Astrocyte of the spinal cord (primary cell): ENCODE data around the gene PTPRZ1.

Source experiments
- DNase-seq: peaks from one replicate; pipeline ENCODE4 v3.0.0; 2011; ENCODE audit warnings: low read depth, low spot score
- H3K4me3 ChIP-seq: 2 replicates; pipeline ENCODE4 v1.5.1; 2011; ENCODE audit warnings: low read depth, mild to moderate bottlenecking, low read length, moderate library complexity
- CTCF ChIP-seq: IDR thresholded peaks from 2 replicates; pipeline ENCODE4 v1.5.1; 2012; ENCODE audit warnings: low read depth, mild to moderate bottlenecking, low read length, inconsistent platforms
- in situ Hi-C: cut with HindIII; loops from 2 replicates; pipeline ENCODE4 v1.10.0; 2017; ENCODE audit warnings: low sequenced_read_pairs

PTPRZ1 gene

GRCh38 chr7:122027058-122027457, 154.1 kb downstream of the PTPRZ1 start:
- no peak overlapping the region for H3K4me3 ChIP-seq
- TF ChIP-seq CTCF: no peak
- no peak for DNase-seq
- in situ Hi-C loops: no loop called here

GRCh38 chr7:122033641-122034040, 160.7 kb downstream of the PTPRZ1 start:
- DNase-seq: no peak

GRCh38 chr7:122035876-122036275, 162.9 kb downstream of the PTPRZ1 start:
- no peak for DNase-seq
- TF ChIP-seq CTCF: no peak
- H3K4me3 ChIP-seq: no peak overlapping the region
- in situ Hi-C loops: no loop called here

More at GRCh38 chr7:122033641-122034040, 160.7 kb downstream of the PTPRZ1 start:
- no peak for TF ChIP-seq CTCF
- in situ Hi-C loops: no loop called here
- H3K4me3 ChIP-seq: no peak overlapping the region

- no peak for TF ChIP-seq CTCF
- in situ Hi-C loops: no loop called here
- DNase-seq: no peak
- H3K4me3 ChIP-seq: no peak overlapping the region
These were observed 165.2 kb downstream of the PTPRZ1 start for GRCh38 chr7:122038134-122038533.

GRCh38 chr7:122038904-122039303, 165.9 kb downstream of the PTPRZ1 start:
- in situ Hi-C loops: no loop called here
- DNase-seq: peak; percentile 29
- no peak overlapping the region for H3K4me3 ChIP-seq
- no peak for TF ChIP-seq CTCF

GRCh38 chr7:122040147-122040546, 167.2 kb downstream of the PTPRZ1 start:
- no peak for TF ChIP-seq CTCF
- no peak for DNase-seq
- in situ Hi-C loops: no loop called here
- no peak overlapping the region for H3K4me3 ChIP-seq

- H3K4me3 ChIP-seq: no peak overlapping the region
- in situ Hi-C loops: no loop called here
- TF ChIP-seq CTCF: no peak
- DNase-seq: no peak
These were observed 173.4 kb downstream of the PTPRZ1 start for GRCh38 chr7:122046402-122046801.
